ENCODE measurements around the gene SNU13.
"Not testable (repeated sequence)": the region's sequence is repeated elsewhere in the genome, so short reads cannot be mapped to it uniquely, and the experiment has no call there.

SNU13 gene

GRCh38 chr22:41672096-41672495 lies 16.6 kb downstream of the SNU13 start:
- H3K36me3 ChIP-seq (ENCODE audit: control insufficient read depth in 2 of 2, insufficient read depth in 1 of 2, low read length in 2 of 2) = peaks cover 28 to 31% of the 10 kb centered on the region in 2 experiments
- ChIA-PET CTCF (interaction anchor here (0.6 to 1.7 kb wide), 2 partner anchors 12 to 21 kb away, joined by 3 read pairs; no protein-coding TSS in a partner anchor), POLR2A (interaction anchor here (0.6 to 3.1 kb wide), 3 partner anchors 13 to 254 kb away, joined by 4 to 13 read pairs (median 5); partner anchors contain the start of gene SNU13)
- H3K4me1 ChIP-seq (ENCODE audit: control insufficient read depth, insufficient read depth, low read length); H3K27ac ChIP-seq (ENCODE audit: extremely low read depth, low read depth, low read length); H3K4me3 ChIP-seq (ENCODE audit: low read depth, low read length); H3K9me3 ChIP-seq (ENCODE audit: control insufficient read depth, insufficient read depth, low read depth, low read length): not testable (repeated sequence)
- TF ChIP-seq KLF8 (tag by site-specific recombination; IDR thresholded peaks at IDR 0.05) (peak; percentile 80), INSM2 (tag by site-specific recombination; IDR thresholded peaks at IDR 0.05) (0 out of 2 replicates have a peak, but pooled peaks have one; percentile 61), SP3 (tag by site-specific recombination; IDR thresholded peaks at IDR 0.05) (0 out of 2 replicates have a peak, but pooled peaks have one; percentile 17), ZNF391 (tag by site-specific recombination; IDR thresholded peaks at IDR 0.05; ENCODE audit: borderline replicate concordance, low read depth) (0 out of 2 replicates have a peak, but pooled peaks have one; percentile 5), KLF10 (tag by site-specific recombination; IDR thresholded peaks at IDR 0.05) (0 out of 2 replicates have a peak, but pooled peaks have one; percentile 36), ATF2 (tag by site-specific recombination; IDR thresholded peaks at IDR 0.05; ENCODE audit: low read depth) (peak; percentile 69), ZFP69B (tag by site-specific recombination; IDR thresholded peaks at IDR 0.05) (0 out of 2 replicates have a peak, but pooled peaks have one; percentile 11), PATZ1 (tag by site-specific recombination; IDR thresholded peaks at IDR 0.05) (peak; percentile 22; the same call in 1 of the 2 replicates), ZNF2 (tag by site-specific recombination; IDR thresholded peaks at IDR 0.05) (peak; percentile 58; the same call in 1 of the 2 replicates), SP7 (tag by site-specific recombination; IDR thresholded peaks at IDR 0.05) (peak; percentile 93), PRDM6 (tag by site-specific recombination; IDR thresholded peaks at IDR 0.05) (0 out of 2 replicates have a peak, but pooled peaks have one; percentile 26), ZNF324 (tag by site-specific recombination; IDR thresholded peaks at IDR 0.05) (peak; percentile 32; the same call in 1 of the 2 replicates), WT1 (tag by site-specific recombination; IDR thresholded peaks at IDR 0.05) (peak; percentile 54), ZNF24 (tag by site-specific recombination; IDR thresholded peaks at IDR 0.05) (0 out of 2 replicates have a peak, but pooled peaks have one; percentile 20), ZNF362 (tag by site-specific recombination; IDR thresholded peaks at IDR 0.05) (0 out of 2 replicates have a peak, but pooled peaks have one; percentile 19), ZNF629 (tag by site-specific recombination; IDR thresholded peaks at IDR 0.05) (peak; percentile 90), TSHZ1 (tag by site-specific recombination; IDR thresholded peaks at IDR 0.05; ENCODE audit: borderline replicate concordance) (peak; percentile 26; the same call in 1 of the 2 replicates), ZBTB17 (tag by site-specific recombination; IDR thresholded peaks at IDR 0.05) (0 out of 2 replicates have a peak, but pooled peaks have one; percentile 39), OSR2 (tag by site-specific recombination; IDR thresholded peaks at IDR 0.05) (peak; percentile 79), BCL11A (tag by site-specific recombination; IDR thresholded peaks at IDR 0.05; ENCODE audit: low read depth) (peak; percentile 89), ZEB2 (tag by site-specific recombination; IDR thresholded peaks at IDR 0.05) (peak; percentile 64), ZNF394 (tag by site-specific recombination; IDR thresholded peaks at IDR 0.05; ENCODE audit: borderline replicate concordance) (peak; percentile 28; the same call in 1 of the 2 replicates), ZSCAN23 (tag by site-specific recombination; IDR thresholded peaks at IDR 0.05) (peak; percentile 68; the same call in 1 of the 2 replicates), KLF17 (tag by site-specific recombination; IDR thresholded peaks at IDR 0.05) (peak; percentile 68; the same call in 1 of the 2 replicates)
